Activated T-helper 9 cell treated with anti-CD3 and anti-CD28 coated beads, Interleukin-2, amount 50 U/mL, for 16 hours (primary cell): ENCODE measurements around the gene FAM156A.
"Not testable (repeated sequence)": the region's sequence is repeated elsewhere in the genome, so short reads cannot be mapped to it uniquely, and the experiment has no call there.

ENCODE experiments used
- DNase-seq: peaks from one replicate; pipeline ENCODE4 v3.0.0-alpha.2; 2020; ENCODE audit warnings: low read depth

The FAM156A gene

GRCh38 chrX:52905531-52905930, 52.8 kb downstream of the FAM156A start:
- not testable (repeated sequence) for DNase-seq
